GM12874 (cell line): ENCODE results near the gene GAK.

Source experiments
- CTCF ChIP-seq: IDR thresholded peaks from 2 replicates; pipeline ENCODE4 v1.5.1; 2011; ENCODE audit warnings: low read depth, mild to moderate bottlenecking, control low read depth, low read length, moderate library complexity; ENCODE audit not compliant: insufficient read depth

Gene GAK

GRCh38 chr4:951594-952468 is 19.7 kb upstream of the GAK start:
- no peak for TF ChIP-seq CTCF

- no peak for TF ChIP-seq CTCF
Measured at GRCh38 chr4:951186-951585, 19.1 kb upstream of the GAK start.

- TF ChIP-seq CTCF, result no peak
Measured at GRCh38 chr4:950136-951020, 18.3 kb upstream of the GAK start.

GRCh38 chr4:949656-950055 is 17.5 kb upstream of the GAK start:
- no peak for TF ChIP-seq CTCF

- no peak for TF ChIP-seq CTCF
Measured at GRCh38 chr4:948936-949300, 16.8 kb upstream of the GAK start.

- TF ChIP-seq CTCF, result no peak
Measured at GRCh38 chr4:948101-948935, 16.2 kb upstream of the GAK start.
